Small intestine (tissue), 7 donors: Measurements from ENCODE around the gene ACTL7B. TPM values are rescaled to one million over a fixed set of nuclear protein-coding genes. Genes with fewer than 3 reads are reported as not detected.

Source experiments
- DNase-seq, 2 donors: peaks; one replicate each; pipeline versions ENCODE4 v3.0.0 to v3.0.0-alpha.2; 2013
- FAIRE-seq: peaks from 2 replicates; lab custom pipeline; 2012; peaks lifted over from hg19 to GRCh38; lab: Jason Lieb, UNC
- H3K27ac ChIP-seq, 3 donors: one replicate each; pipeline ENCODE4 v1.5.1; 2013; ENCODE audit warnings: low read length in 2 of 3, mild to moderate bottlenecking in 2 of 3, control low read depth in 1 of 3, inconsistent platforms in 1 of 3, low read depth in 1 of 3, moderate library complexity in 1 of 3
- H3K27me3 ChIP-seq, 3 donors: one replicate each; pipeline ENCODE4 v1.6.1; 2013; ENCODE audit warnings: low read length in 3 of 3, inconsistent platforms in 1 of 3; ENCODE audit not compliant: control insufficient read depth in 3 of 3, insufficient read depth in 3 of 3
- H3K36me3 ChIP-seq, 3 donors: one replicate each; pipeline ENCODE4 v1.6.1; 2013; ENCODE audit warnings: low read length in 3 of 3, inconsistent platforms in 1 of 3, low read depth in 1 of 3, mild to moderate bottlenecking in 1 of 3, moderate library complexity in 1 of 3; ENCODE audit not compliant: control insufficient read depth in 3 of 3, insufficient read depth in 2 of 3
- H3K4me1 ChIP-seq, 3 donors: one replicate each; pipeline ENCODE4 v1.6.1; 2013; ENCODE audit warnings: low read length in 2 of 3, inconsistent platforms in 1 of 3, low read depth in 1 of 3, mild to moderate bottlenecking in 1 of 3, moderate library complexity in 1 of 3; ENCODE audit not compliant: control insufficient read depth in 3 of 3, insufficient read depth in 2 of 3
- H3K4me3 ChIP-seq, 3 donors: one replicate each; pipeline ENCODE4 v1.5.1; 2013; ENCODE audit warnings: low read length in 3 of 3, control low read depth in 1 of 3, inconsistent platforms in 1 of 3, low read depth in 1 of 3, mild to moderate bottlenecking in 1 of 3, moderate library complexity in 1 of 3
- H3K9me3 ChIP-seq, 2 donors: one replicate each; pipeline ENCODE4 v1.6.1; 2013; ENCODE audit warnings: low read depth in 1 of 2, low read length in 1 of 2; ENCODE audit not compliant: control insufficient read depth in 2 of 2, insufficient read depth in 1 of 2
- WGBS, 3 donors: extraction: QIAGEN DNeasy Blood & Tissue Kit; methylation state at CpG; one replicate each; pipeline ENCODE4 v1.1.7; 2013; 5-methylcytosine and 5-hydroxymethylcytosine counted together
- polyA plus RNA-seq, 4 donors: library from polyadenylated mRNA; stranded (reverse) in 3 of 4; unstranded in 1 of 4; fragments of 200-250 nt in 3 of 4; fragments of 120-200 nt in 1 of 4; gene quantifications; one replicate each; pipeline versions ENCODE4 v1.2.1 to v1.2.3, GENCODE V29; 2013
- donor health status: healthy with polysubstance abuse.
- donor health status: control.
- donor health status: control.
- donor health status: Bipolar disorder and iron deficiency.
- donor health status: healthy.

Gene ACTL7B
- polyA plus RNA-seq, 4 donors, result not detected

DNA sequence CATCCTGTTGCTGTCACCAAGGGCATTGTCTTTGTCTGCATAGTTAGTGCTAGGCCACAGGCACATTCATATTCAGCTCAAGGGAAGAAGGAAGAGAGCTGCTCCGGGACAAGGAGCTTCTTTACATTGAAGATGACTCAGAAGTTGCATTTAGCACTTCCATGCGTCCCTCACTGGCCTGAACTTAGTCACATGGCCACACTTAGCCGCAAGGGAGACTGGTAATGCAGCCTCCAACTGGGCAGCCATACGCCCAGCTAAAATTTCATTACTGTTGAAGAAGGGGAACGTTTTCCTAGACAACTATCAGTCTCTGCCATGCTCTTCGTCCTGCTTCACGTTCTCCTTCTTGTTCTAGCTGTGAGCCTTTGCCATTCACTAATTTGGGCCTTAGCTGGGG, 20.0 kb downstream of the ACTL7B start:
- FAIRE-seq, result no peak
- no peak overlapping the region for H3K4me3 ChIP-seq
- no peaks in the 10 kb centered on the region for H3K9me3 ChIP-seq
- WGBS, 3 donors, result 79 to 88% (median 83%) methylated on average over 7 of the region's 7 CpGs
- no peaks in the 10 kb centered on the region for H3K4me1 ChIP-seq
- no peak for DNase-seq
- H3K27ac ChIP-seq, result no peak overlapping the region
- no peaks in the 10 kb centered on the region for H3K27me3 ChIP-seq
- no peaks in the 10 kb centered on the region for H3K36me3 ChIP-seq

DNA sequence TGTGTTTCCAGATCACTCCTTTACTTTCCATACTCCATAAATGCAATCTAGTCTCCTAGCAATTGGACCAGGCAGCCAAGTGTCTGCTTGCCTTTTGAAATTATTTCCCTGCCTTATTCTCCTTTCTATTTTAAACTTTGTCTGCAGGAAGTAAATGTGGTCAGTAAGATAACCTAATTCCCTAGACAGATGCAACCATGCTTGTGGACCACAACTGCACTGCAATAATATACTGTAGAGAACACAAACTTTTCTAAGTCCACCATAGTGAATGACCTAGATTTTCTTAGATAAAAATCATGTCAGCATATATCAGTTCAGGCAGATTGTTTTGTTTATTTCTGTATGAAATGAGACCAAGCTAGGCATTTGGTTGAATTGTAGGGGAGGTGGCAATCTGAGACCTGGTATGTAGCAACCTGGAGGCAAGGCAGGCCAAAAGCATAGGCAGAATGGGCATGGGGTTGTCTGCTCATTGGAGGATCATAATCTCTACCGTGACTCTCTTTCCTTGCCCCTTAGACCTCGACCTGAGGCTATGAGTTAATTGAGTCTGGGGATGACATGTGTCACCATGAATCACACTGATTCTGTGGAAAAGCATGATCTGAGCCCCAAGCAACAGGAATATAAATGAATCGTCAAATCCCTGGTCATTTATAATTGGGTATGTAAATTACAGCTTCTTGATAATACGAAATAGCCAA, 20.7 kb downstream of the ACTL7B start:
- WGBS, 3 donors, result 62 to 74% (median 65%) methylated on average over 4 of the region's 4 CpGs

GRCh38 chr9:108832179-108832500, 23.6 kb downstream of the ACTL7B start:
- Histone ChIP-seq H3K4me3 (no peak overlapping the region), H3K27ac (no peak overlapping the region), H3K9me3 (no peaks in the 10 kb centered on the region), H3K36me3 (no peaks in the 10 kb centered on the region), H3K27me3 (no peaks in the 10 kb centered on the region), H3K4me1 (no peaks in the 10 kb centered on the region)
- no peak for DNase-seq
- FAIRE-seq, result no peak
- 93 to 98% (median 97%) methylated on average over 3 of the region's 3 CpGs for WGBS, 3 donors

More for the DNA sequence above, 20.7 kb downstream of the ACTL7B start:
- FAIRE-seq (no peak), DNase-seq (no peak)
- Histone ChIP-seq H3K27ac (no peak overlapping the region), H3K4me3 (no peak overlapping the region), H3K36me3 (no peaks in the 10 kb centered on the region), H3K4me1 (no peaks in the 10 kb centered on the region), H3K9me3 (no peaks in the 10 kb centered on the region), H3K27me3 (no peaks in the 10 kb centered on the region)

DNA sequence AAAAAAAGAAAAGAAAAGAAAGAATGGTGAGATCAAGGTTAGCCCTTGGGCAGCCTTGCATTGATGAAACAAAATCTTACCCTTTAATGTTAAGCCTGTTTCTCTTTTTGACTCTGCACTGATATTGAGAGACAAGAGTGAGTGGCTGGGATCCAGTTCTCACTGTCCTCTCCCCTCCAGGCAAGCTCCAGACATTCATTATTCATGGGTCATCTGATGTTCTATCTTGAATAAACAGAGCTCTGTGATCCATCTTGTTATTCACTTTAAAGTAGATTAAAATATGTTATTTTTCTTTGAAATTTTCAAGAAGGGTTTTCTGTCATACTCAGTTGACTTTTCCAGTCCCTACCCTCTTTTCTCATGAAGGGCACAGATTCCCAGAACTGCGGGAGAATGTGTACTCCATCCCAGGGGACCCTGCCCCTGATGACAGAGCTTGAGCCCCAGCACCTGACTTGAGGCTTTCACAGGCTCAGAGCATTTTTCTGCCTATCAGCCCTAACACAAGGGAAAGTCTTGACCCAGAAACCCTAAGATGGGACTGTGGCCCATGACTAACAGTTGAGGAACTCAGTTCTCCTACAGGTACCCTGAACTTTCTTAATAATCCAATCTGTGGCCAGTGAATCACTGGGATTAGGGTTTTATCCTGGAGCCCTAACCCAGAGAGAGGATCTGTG, 24.1 kb downstream of the ACTL7B start:
- Histone ChIP-seq H3K27me3 (no peaks in the 10 kb centered on the region), H3K4me3 (no peak overlapping the region), H3K4me1 (no peaks in the 10 kb centered on the region), H3K36me3 (no peaks in the 10 kb centered on the region), H3K27ac (no peak overlapping the region), H3K9me3 (no peaks in the 10 kb centered on the region)
- no peak for DNase-seq
- 89 to 95% (median 92%) methylated on average over 1 of the region's 1 CpG for WGBS, 3 donors
- no peak for FAIRE-seq

DNA sequence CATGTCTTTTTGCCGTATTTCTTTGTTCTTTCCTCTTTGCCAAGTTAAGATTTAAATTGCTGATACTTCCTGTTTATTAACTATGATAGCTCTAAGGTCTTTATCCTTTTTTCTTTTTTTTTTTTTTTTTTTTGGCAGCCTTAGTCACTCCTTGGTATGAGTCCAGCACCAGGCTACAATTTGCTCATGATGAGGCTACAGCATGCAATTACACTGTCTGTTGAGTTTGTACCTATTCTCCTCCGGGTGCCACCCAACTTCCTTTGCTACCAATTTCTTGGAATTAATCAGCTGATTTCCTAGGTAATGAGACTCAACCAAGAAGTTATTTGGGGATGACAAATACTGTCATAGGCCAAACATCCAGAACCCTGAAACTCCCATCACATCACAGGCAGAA, 25.5 kb downstream of the ACTL7B start:
- H3K27me3 ChIP-seq, result no peaks in the 10 kb centered on the region
- DNase-seq, result no peak
- 34 to 53% (median 39%) methylated on average over 2 of the region's 2 CpGs for WGBS, 3 donors
- no peak overlapping the region for H3K4me3 ChIP-seq
- no peak for FAIRE-seq
- H3K9me3 ChIP-seq, result no peaks in the 10 kb centered on the region
- H3K36me3 ChIP-seq, result no peaks in the 10 kb centered on the region
- no peaks in the 10 kb centered on the region for H3K4me1 ChIP-seq
- no peak overlapping the region for H3K27ac ChIP-seq

GRCh38 chr9:108823829-108824228, 32.0 kb downstream of the ACTL7B start:
- FAIRE-seq, result no peak
- Histone ChIP-seq H3K4me3 (no peak overlapping the region), H3K36me3 (no peaks in the 10 kb centered on the region), H3K4me1 (no peaks in the 10 kb centered on the region), H3K9me3 (peaks cover 3 to 9% of the 10 kb centered on the region in 2 donors), H3K27ac (no peak overlapping the region), H3K27me3 (no peaks in the 10 kb centered on the region)
- no peak for DNase-seq
- 84 to 87% (median 87%) methylated on average over 3 of the region's 3 CpGs for WGBS, 3 donors

DNA sequence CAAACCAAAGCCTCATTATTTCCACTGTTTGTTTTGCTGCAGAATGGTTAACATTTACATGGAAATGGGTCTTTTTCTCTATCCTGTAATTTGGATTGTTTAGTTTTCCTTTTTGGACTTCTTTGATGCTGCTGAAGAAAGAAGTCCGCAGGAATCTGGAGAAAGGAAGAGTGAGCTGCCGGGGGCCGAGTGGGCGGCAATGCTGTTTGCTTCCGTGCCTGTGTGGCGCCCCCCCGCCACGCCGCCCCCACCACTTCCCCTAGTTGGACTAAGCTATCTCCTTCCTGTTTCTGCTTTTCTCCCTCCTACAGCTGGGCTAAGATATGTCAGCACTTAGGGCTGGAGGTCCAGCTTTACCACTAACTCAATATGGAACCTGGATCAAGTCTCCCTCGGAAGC, 39.7 kb downstream of the ACTL7B start:
- Histone ChIP-seq H3K27ac (no peak overlapping the region), H3K27me3 (peaks cover 0 to 2% (median 0%) of the 10 kb centered on the region in 3 donors), H3K9me3 (no peaks in the 10 kb centered on the region), H3K36me3 (no peaks in the 10 kb centered on the region), H3K4me1 (no peaks in the 10 kb centered on the region), H3K4me3 (no peak overlapping the region)
- FAIRE-seq (no peak), DNase-seq (no peak)
- WGBS, 3 donors, result 49 to 78% (median 65%) methylated on average over 10 of the region's 10 CpGs

DNA sequence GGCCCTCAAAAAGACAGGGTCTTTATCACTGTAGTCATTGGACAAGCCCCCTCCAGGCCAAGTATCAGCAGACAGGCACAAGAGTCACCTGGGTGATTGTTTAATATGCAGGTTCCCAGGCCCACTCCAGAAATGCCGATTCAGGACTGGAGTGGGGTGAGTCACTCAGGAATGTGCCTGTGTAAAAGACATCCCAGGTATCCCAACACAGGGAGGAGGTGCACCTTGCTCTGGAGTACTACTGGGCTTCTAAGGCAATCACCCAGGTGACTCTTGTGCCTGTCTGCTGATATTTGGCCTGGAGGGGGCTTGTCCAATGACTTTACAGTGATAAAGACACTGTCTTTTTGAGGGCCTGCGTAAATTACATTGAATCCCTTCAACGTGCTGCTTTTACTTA, 40.6 kb downstream of the ACTL7B start:
- no peak for DNase-seq
- Histone ChIP-seq H3K27me3 (peaks cover 0 to 6% (median 0%) of the 10 kb centered on the region in 3 donors), H3K4me1 (no peaks in the 10 kb centered on the region), H3K4me3 (no peak overlapping the region), H3K36me3 (no peaks in the 10 kb centered on the region), H3K9me3 (no peaks in the 10 kb centered on the region), H3K27ac (no peak overlapping the region)
- 71 to 84% (median 83%) methylated on average over 3 of the region's 3 CpGs for WGBS, 3 donors
- no peak for FAIRE-seq
